ENCODE measurements around the gene NPAS3.

The NPAS3 gene

GRCh38 chr14:32984241-32984930 is 45.7 kb downstream of the NPAS3 start:
- H3K4me3 ChIP-seq (ENCODE audit: low read length, poor library complexity, severe bottlenecking), result no peak overlapping the region

GRCh38 chr14:32985866-32986265 is 47.2 kb downstream of the NPAS3 start:
- Histone ChIP-seq H3K4me3 (ENCODE audit: low read length, poor library complexity, severe bottlenecking) (no peak overlapping the region), H3K9me3 (ENCODE audit: insufficient read depth, low read depth, low read length) (no peaks in the 10 kb centered on the region), H3K9me2 (replicated peaks; ENCODE audit: low read depth, low read length) (no peaks in the 10 kb centered on the region), H3F3A (ENCODE audit: low read depth) (no peaks in the 10 kb centered on the region), H4K20me1 (ENCODE audit: insufficient read depth, low read length, poor library complexity, severe bottlenecking) (no peaks in the 10 kb centered on the region), H3K9ac (ENCODE audit: low read depth, low read length, poor library complexity, severe bottlenecking) (no peak overlapping the region), H3K4me1 (ENCODE audit: insufficient read depth, low read length, poor library complexity, severe bottlenecking) (no peaks in the 10 kb centered on the region), H3K4me2 (ENCODE audit: low read depth, low read length, poor library complexity, severe bottlenecking) (no peak overlapping the region), H3K36me3 (ENCODE audit: insufficient read depth, low read length) (no peaks in the 10 kb centered on the region), H3K79me2 (ENCODE audit: insufficient read depth, low read length) (no peaks in the 10 kb centered on the region), H3K27me3 (ENCODE audit: insufficient read depth, low read length, poor library complexity, severe bottlenecking) (no peaks in the 10 kb centered on the region), H2AFZ (ENCODE audit: low read length) (no peak overlapping the region)
- TF ChIP-seq CTCF (conservative IDR thresholded peaks at IDR 0.05; ENCODE audit: low read length) (no peak), EZH2phosphoT487 (IDR thresholded peaks at IDR 0.05; ENCODE audit: borderline replicate concordance) (no peak)

More at GRCh38 chr14:32984241-32984930, 45.7 kb downstream of the NPAS3 start:
- no peaks in the 10 kb centered on the region for H3K9me3 ChIP-seq (ENCODE audit: insufficient read depth, low read depth, low read length)
- no peaks in the 10 kb centered on the region for H3K36me3 ChIP-seq (ENCODE audit: insufficient read depth, low read length)
- H4K20me1 ChIP-seq (ENCODE audit: insufficient read depth, low read length, poor library complexity, severe bottlenecking), result no peaks in the 10 kb centered on the region
- no peaks in the 10 kb centered on the region for H3K79me2 ChIP-seq (ENCODE audit: insufficient read depth, low read length)
- no peak overlapping the region for H2AFZ ChIP-seq (ENCODE audit: low read length)
- no peaks in the 10 kb centered on the region for H3K27me3 ChIP-seq (ENCODE audit: insufficient read depth, low read length, poor library complexity, severe bottlenecking)
- H3K9me2 ChIP-seq (replicated peaks; ENCODE audit: low read depth, low read length), result no peaks in the 10 kb centered on the region
- TF ChIP-seq EZH2phosphoT487 (IDR thresholded peaks at IDR 0.05; ENCODE audit: borderline replicate concordance), result no peak
- TF ChIP-seq CTCF (conservative IDR thresholded peaks at IDR 0.05; ENCODE audit: low read length), result no peak
- H3K4me2 ChIP-seq (ENCODE audit: low read depth, low read length, poor library complexity, severe bottlenecking), result no peak overlapping the region
- no peaks in the 10 kb centered on the region for H3K4me1 ChIP-seq (ENCODE audit: insufficient read depth, low read length, poor library complexity, severe bottlenecking)
- H3K9ac ChIP-seq (ENCODE audit: low read depth, low read length, poor library complexity, severe bottlenecking), result no peak overlapping the region
- H3F3A ChIP-seq (ENCODE audit: low read depth), result no peaks in the 10 kb centered on the region

GRCh38 chr14:32986791-32987540 is 48.3 kb downstream of the NPAS3 start:
- H2AFZ ChIP-seq (ENCODE audit: low read length), result no peak overlapping the region
- no peaks in the 10 kb centered on the region for H3F3A ChIP-seq (ENCODE audit: low read depth)
- H3K79me2 ChIP-seq (ENCODE audit: insufficient read depth, low read length), result no peaks in the 10 kb centered on the region
- H3K36me3 ChIP-seq (ENCODE audit: insufficient read depth, low read length), result no peaks in the 10 kb centered on the region
- H3K4me1 ChIP-seq (ENCODE audit: insufficient read depth, low read length, poor library complexity, severe bottlenecking), result no peaks in the 10 kb centered on the region
- TF ChIP-seq CTCF (conservative IDR thresholded peaks at IDR 0.05; ENCODE audit: low read length) (no peak), EZH2phosphoT487 (IDR thresholded peaks at IDR 0.05; ENCODE audit: borderline replicate concordance) (no peak)
- H4K20me1 ChIP-seq (ENCODE audit: insufficient read depth, low read length, poor library complexity, severe bottlenecking), result no peaks in the 10 kb centered on the region
- no peak overlapping the region for H3K4me3 ChIP-seq (ENCODE audit: low read length, poor library complexity, severe bottlenecking)
- H3K27me3 ChIP-seq (ENCODE audit: insufficient read depth, low read length, poor library complexity, severe bottlenecking), result no peaks in the 10 kb centered on the region
- H3K9me3 ChIP-seq (ENCODE audit: insufficient read depth, low read depth, low read length), result no peaks in the 10 kb centered on the region
- H3K4me2 ChIP-seq (ENCODE audit: low read depth, low read length, poor library complexity, severe bottlenecking), result no peak overlapping the region
- H3K9me2 ChIP-seq (replicated peaks; ENCODE audit: low read depth, low read length), result no peaks in the 10 kb centered on the region
- H3K9ac ChIP-seq (ENCODE audit: low read depth, low read length, poor library complexity, severe bottlenecking), result no peak overlapping the region

Measured in Loucy (cell line).